ENCODE data around the gene FXN.

FXN gene

DNA sequence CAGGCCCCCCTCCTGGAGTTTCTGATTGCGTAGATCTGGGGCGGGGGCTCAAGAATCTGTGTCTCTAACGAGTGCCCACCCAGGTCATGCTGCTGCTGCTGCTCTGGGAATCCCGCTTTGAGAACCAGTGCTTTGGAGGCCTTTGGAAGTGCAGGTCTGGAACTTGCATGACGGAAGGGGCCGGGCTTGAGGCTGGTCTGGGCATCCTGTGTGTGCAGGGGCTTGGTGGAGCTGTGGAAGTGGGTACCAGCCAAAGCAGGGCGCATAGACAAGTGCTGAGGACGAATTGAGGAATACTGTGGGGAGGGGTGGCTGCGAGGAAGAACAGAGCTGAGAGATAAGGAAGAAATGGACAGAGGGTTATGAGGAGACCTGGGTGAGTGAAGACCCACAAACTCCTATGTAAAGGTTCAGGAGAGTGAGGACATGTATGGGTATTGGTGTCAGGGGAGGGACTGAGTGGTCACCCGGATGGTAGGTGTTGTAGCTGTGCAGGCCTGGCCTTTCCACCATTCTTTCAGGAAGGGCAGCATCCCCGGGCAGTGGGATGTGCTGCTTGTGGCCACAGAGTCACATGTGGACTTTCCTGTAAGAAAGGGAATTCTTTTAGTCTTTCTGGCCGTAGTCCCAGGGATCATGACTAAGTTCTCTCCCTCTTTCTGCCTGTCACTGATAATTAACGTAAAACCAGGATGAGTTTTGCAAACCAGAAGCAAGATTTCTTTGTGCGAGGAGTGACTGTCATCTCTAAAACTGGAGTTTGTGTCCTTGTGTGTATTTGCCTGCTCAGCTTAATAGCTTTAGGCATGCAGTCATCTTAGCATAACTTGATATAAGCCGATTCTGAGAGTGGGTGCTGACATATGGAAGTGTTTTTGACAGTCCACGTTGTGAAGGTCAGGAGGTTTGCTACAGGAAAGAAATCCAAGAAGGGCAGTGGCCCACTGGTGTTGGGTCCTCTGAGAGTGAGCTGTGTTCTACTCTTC, 95.2 kb downstream of the FXN start:
- Histone ChIP-seq H3K4me3 (no peak overlapping the region), H3K27ac (peak overlapping the region in 3 of 21 experiments; percentile 23 to 43 (median 43))

DNA sequence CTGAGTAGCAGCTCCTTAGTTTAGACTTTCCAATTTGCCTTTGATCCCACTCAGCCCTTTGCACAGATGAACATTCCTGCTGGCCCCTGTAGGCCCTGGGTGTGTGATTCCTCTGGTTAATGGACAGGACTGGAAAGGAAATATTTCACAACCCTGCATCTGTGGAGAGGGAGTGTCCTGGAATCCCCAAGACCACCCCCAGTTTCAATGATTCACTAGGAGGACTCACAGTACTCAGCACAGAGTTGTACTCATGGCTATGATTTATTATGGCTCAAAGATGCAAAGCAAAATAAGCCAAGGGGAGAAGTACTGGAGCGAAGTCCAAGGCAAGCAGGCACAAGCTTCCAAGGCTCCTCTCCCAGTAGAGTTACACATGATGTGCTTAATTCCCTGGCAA, 96.1 kb downstream of the FXN start:
- Histone ChIP-seq H3K4me3 (no peak overlapping the region), H3K27ac (peak overlapping the region in 2 of 21 experiments; percentile 43)

GRCh38 chr9:69132361-69132760, 96.8 kb downstream of the FXN start:
- peak overlapping the region in 1 of 21 experiments; percentile 43 for H3K27ac ChIP-seq

DNA sequence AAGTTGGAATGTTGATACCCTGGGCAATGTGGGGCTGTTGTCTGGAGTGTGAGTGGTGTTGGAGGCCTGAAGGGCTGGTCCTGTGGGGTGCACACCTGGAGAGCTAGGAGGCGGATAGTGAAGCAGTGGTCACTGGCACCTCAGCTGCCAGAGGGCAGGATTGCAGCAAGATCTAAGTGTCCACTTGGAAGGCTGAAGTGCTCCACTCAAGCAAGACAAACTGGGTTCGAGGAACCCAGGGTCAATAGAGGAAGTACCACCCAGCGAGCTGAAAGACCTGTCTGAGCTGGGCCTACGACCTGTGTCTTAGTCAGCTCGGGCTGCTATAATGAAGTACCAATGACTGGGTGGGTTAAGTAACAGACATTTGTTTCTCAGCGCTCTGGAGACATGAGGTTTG, 98.9 kb downstream of the FXN start:
- Histone ChIP-seq H3K27ac (no peak overlapping the region), H3K4me3 (no peak overlapping the region)

More at GRCh38 chr9:69132361-69132760, 96.8 kb downstream of the FXN start:
- no peak overlapping the region for H3K4me3 ChIP-seq

GRCh38 chr9:69136185-69136584, 100.6 kb downstream of the FXN start:
- no peak overlapping the region for H3K27ac ChIP-seq
- no peak overlapping the region for H3K4me3 ChIP-seq

DNA sequence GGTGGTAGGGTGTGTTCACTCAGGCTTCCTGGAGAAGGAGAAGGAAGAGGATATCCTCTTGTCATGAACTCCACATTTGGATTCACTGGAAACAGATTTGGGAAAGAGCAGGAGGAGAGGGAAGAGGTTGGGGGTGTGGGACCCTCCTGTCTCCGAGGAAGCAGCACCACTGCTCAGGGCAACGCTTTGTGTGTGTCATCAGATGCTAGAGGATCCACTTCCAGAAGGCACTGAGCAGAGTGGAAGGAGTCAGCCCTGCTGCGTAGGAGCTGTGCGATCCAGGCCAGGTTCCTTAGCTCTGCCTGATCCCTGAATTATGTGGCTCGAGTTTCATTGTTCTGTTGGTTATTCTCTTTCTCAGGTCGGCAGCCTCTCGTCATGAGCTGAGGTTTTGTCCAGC, 101.2 kb downstream of the FXN start:
- no peak overlapping the region for H3K4me3 ChIP-seq
- H3K27ac ChIP-seq = peak overlapping the region in 2 of 21 experiments; percentile 3 to 28

DNA sequence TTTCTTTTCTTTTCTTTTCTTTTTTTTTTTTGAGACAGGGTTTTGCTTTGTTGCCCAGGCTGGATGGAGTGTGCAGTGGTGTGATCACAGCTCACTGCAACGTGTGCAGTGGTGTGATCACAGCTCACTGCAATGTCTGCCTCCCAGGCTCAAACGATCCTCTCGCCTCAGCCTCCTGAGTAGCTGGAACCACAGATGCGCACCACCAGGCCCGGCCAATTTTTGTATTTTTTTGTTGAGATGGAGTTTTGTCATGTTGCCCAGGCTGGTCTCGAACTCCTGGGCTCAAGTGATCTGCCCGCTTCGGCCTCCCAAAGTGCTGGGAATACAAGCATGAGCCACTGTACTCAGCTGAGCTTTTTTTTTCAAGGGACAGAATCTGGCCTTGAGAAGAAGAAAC, 101.8 kb downstream of the FXN start:
- Histone ChIP-seq H3K4me3 (no peak overlapping the region), H3K27ac (no peak overlapping the region)

DNA sequence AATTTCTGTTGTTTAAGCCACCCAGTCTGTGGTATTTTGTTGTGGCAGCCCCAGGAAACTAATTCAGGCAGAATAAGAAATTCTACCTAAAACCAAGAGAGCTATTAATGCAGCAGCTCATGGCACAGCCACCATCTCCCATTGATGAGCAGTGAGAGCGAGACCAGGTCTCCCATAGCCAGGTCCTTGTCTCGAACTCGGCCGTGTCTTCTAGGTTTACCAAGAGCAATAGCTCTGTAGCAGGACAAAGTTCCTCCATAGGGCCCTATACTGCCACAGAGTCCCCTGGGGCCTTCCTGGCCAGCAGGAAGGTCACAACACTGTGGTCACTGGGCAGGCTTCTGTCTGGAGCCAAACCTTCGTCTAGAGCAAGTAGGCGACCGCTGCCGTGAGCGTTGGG, 104.0 kb downstream of the FXN start:
- Histone ChIP-seq H3K27ac (no peak overlapping the region), H3K4me3 (no peak overlapping the region)

- no peak overlapping the region for H3K27ac ChIP-seq
- H3K4me3 ChIP-seq = no peak overlapping the region
Observed at GRCh38 chr9:69140123-69140735, 104.7 kb downstream of the FXN start.

GRCh38 chr9:69141851-69142250, 106.3 kb downstream of the FXN start:
- Histone ChIP-seq H3K4me3 (no peak overlapping the region), H3K27ac (no peak overlapping the region)

GRCh38 chr9:69143291-69143690, 107.7 kb downstream of the FXN start:
- Histone ChIP-seq H3K4me3 (no peak overlapping the region), H3K27ac (no peak overlapping the region)

DNA sequence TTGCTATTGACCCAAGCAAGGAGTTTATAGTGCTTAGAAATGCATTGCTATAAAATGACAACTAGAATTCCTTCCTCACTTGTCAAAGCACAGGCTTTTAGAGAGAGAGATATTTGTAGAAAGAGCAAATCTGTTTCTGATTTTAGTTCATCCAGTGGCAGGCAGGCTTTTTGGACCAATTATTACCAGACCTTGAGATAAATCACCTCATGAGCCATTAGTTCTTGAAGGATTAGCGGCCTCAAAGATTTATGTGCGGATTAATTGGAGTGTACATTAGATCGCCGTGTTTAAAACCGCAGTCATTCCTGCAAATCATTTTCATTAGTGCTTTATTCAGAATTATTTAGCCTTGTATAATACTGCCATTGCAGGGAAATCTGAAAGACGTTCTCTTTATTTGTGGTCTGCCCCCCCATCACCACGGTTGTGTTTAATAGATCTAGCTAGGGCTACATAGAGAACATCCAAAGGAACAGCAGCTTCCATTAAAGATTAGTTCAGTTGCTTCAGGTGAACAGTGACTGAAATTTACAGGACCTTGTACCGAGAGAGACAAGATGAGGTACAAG, 109.7 kb downstream of the FXN start:
- Histone ChIP-seq H3K27ac (no peak overlapping the region), H3K4me3 (no peak overlapping the region)

- Histone ChIP-seq H3K27ac (no peak overlapping the region), H3K4me3 (no peak overlapping the region)
Observed at GRCh38 chr9:69147041-69147834, 111.7 kb downstream of the FXN start.

DNA sequence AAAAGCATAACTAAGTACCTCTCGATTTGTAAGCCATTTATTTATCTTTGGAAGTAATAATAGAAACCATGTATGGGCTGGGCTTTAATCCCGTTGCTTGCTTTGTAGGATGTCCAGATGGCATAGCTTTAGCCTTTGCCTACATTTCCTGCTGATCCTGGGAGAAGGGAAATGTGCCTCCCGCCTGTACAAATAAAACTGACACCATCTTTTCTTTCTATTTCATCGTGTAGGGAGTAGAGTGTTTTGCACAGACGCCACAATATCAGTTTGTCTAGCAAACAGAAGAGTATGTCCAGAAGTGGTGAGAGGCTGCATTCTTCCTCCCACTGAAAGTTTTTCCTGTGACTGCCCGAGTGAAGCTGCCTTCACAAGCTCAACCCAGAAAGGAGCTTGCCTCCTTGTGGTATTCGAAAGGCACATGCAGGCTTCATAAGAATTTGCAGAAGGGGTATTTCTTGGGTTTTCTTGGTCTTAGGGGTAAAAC, 113.8 kb downstream of the FXN start:
- H3K4me3 ChIP-seq = no peak overlapping the region
- no peak overlapping the region for H3K27ac ChIP-seq
